ENCODE results near the gene KRT82.

Gene KRT82

DNA sequence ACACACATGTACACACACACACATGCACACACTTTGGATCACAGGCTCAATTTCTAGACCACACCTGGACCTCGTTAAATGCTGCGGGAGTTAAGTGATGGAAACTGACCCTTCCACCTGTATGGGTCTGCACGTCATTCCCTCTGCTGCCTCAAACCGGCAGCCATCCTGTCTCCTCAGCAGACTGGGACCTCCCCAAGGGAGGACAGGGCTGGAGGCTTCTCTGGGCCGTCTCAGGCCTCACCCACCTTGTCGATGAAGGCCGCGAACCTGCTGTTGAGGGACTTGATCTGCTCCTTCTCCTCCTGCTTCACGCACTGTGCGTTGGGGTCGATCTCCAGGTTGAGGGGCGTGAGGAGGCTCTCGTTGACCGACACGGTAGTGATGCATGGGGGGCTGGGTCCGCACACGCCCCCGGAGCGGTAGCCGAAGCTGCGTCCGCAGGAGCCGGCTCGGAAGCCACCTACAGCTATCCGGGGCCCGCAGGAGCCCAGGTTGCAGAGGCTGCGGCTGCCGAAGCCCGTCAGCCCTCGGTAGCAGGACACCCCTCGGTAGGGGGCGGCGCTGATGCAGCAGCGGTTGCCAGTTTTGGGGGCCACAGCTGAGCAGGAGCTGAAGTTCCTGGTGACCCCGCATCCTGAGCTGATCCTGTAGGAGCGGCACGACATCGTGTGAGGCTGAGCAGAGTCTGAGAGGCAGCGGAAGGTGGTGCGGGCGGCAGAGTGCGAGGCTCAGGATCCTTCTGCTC lies 39.2 kb downstream of the KRT82 start, which contains the start of gene KRT85:
TSS of gene KRT85 (minus strand) at position 744 of the 748 bp plus-strand sequence. CDS start at position 668, 76 bp downstream.
- Histone ChIP-seq H3K36me3 (ENCODE audit: insufficient read depth, low read length) (no peaks in the 10 kb centered on the region), H3K9ac (ENCODE audit: low read depth, low read length) (no peak within 1 kb of the TSS), H3K27me3 (ENCODE audit: insufficient read depth, low read length) (no peaks in the 10 kb centered on the region), H3K4me3 (ENCODE audit: low read length) (no peak within 1 kb of the TSS), H3K9me3 (ENCODE audit: insufficient read depth, low read depth, low read length) (no peaks in the 10 kb centered on the region), H3K27ac (ENCODE audit: low read depth, low read length) (no peak within 1 kb of the TSS), H3K4me1 (ENCODE audit: insufficient read depth, low read length) (no peaks in the 10 kb centered on the region)
- 94% methylated on average over 42 of the region's 42 CpGs for WGBS

DNA sequence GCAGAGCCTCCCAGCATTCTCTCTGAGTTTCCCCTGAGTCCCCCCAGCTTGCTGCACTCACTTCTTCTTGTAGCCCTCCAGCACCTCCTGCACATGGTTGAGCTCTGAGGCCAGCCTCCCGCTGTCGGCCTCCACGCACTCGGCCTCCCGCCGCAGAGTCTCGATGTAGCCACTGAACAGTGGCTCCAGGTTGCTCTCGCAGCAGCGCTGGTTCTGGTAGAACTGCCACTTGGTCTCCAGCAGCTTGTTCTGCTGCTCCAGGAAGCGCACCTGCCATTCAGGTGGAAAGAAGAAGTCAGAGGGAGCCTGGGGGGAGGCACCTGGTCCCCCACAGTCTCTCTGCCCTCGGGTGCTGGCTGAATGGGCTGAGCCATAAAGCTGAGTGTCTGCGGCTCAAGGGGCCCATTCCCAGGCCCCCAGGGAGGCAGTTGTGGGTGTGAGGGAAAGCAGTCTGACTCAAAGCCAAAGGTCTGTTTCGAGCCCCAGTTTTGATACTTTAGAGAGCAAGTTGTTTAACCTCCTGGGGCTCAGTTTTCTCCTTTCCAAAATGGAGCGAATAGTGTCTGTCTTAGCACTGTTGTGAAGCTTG lies 41.1 kb downstream of the KRT82 start:
- Histone ChIP-seq H3K27ac (ENCODE audit: low read depth, low read length) (no peak overlapping the region), H3K27me3 (ENCODE audit: insufficient read depth, low read length) (no peaks in the 10 kb centered on the region)
- WGBS, result 92% methylated on average over 14 of the region's 14 CpGs

DNA sequence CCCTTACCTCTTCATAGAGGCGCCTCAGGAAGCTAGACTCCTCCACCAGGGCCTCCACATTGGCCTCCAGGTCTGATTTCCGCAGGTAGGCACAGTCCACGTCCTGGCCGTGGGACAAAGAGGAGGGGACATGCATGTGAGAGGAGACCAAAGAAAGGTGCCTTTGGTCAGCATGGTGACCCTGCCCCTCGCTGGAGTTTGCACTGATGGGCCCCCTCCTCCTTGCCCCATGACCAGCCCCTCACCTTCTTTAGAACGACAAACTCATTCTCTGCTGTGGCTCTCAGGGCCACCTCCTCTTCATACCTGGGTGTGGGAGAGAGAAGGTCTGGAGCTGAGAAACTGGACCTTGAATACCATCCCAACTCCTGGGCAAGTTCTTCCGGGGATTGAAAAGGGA lies 42.1 kb downstream of the KRT82 start:
- no peak overlapping the region for H3K27ac ChIP-seq (ENCODE audit: low read depth, low read length)
- no peak overlapping the region for H3K4me3 ChIP-seq (ENCODE audit: low read length)
- no peak overlapping the region for H3K9ac ChIP-seq (ENCODE audit: low read depth, low read length)
- H3K27me3 ChIP-seq (ENCODE audit: insufficient read depth, low read length), result no peaks in the 10 kb centered on the region
- H3K36me3 ChIP-seq (ENCODE audit: insufficient read depth, low read length), result no peaks in the 10 kb centered on the region
- H3K4me1 ChIP-seq (ENCODE audit: insufficient read depth, low read length), result no peaks in the 10 kb centered on the region
- no peaks in the 10 kb centered on the region for H3K9me3 ChIP-seq (ENCODE audit: insufficient read depth, low read depth, low read length)
- 87% methylated on average over 7 of the region's 7 CpGs for WGBS

More for the DNA sequence above, 41.1 kb downstream of the KRT82 start:
- Histone ChIP-seq H3K9ac (ENCODE audit: low read depth, low read length) (no peak overlapping the region), H3K4me3 (ENCODE audit: low read length) (no peak overlapping the region), H3K9me3 (ENCODE audit: insufficient read depth, low read depth, low read length) (no peaks in the 10 kb centered on the region), H3K36me3 (ENCODE audit: insufficient read depth, low read length) (no peaks in the 10 kb centered on the region), H3K4me1 (ENCODE audit: insufficient read depth, low read length) (no peaks in the 10 kb centered on the region)

DNA sequence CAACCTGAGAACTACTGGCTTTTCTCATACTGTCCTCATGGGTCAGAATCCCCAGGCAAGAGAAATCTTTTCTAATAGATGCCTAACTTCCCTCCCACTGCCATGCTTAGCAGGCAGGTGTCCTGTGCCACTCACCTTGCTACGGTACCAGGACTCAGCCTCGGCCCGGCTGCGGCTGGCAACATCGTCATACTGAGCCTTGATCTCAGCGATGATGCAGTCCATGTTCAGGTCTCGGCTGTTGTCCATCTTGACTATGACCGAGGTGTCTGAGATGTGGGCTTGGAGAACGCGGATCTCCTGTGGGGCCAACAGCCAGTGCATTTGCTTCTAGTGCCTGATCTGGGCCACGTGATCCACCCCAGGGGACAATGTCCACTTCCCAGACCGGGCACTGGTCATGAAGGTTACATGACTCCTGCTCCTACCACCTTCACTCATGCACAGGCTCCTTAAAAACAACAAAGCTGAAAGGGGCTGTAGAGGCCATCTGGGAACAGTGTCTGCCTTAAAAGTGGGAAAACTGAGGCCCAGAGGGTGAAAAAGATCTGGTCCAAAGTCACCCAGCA lies 42.9 kb downstream of the KRT82 start:
- Histone ChIP-seq H3K4me3 (ENCODE audit: low read length) (no peak overlapping the region), H3K36me3 (ENCODE audit: insufficient read depth, low read length) (no peaks in the 10 kb centered on the region), H3K9me3 (ENCODE audit: insufficient read depth, low read depth, low read length) (no peaks in the 10 kb centered on the region), H3K4me1 (ENCODE audit: insufficient read depth, low read length) (no peaks in the 10 kb centered on the region), H3K27me3 (ENCODE audit: insufficient read depth, low read length) (no peaks in the 10 kb centered on the region), H3K27ac (ENCODE audit: low read depth, low read length) (no peak overlapping the region), H3K9ac (ENCODE audit: low read depth, low read length) (no peak overlapping the region)
- WGBS, result 96% methylated on average over 12 of the region's 12 CpGs

DNA sequence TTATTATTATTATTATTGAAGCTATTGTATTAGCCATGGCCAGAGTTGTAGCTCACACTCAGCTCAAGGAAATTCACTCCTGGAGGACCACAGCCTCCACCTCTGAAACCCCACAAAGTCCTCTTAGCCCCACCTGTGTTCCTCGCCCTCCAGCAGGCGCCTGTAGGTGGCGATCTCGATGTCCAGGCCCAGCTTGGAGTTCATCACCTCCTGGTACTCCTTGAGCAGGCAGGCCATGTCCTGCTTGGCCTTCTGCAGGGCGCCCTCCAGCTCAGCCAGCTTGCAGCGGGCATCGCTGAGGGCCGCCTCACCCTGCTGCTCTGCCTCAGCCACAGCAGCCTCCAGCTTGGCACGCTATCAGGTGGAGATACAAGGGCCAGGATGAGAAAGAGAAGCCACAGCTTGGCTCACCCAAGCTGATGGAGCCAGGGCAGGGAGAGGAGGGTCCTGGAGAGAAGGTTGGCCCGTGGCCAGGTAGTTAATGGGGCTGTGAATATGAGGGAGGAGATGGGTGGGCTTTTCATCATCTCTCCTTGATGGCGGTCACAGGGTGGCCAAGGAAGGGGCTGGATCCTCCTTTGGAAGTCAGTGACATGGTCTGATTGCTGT lies 43.9 kb downstream of the KRT82 start:
- Histone ChIP-seq H3K27me3 (ENCODE audit: insufficient read depth, low read length) (no peaks in the 10 kb centered on the region), H3K27ac (ENCODE audit: low read depth, low read length) (no peak overlapping the region), H3K9ac (ENCODE audit: low read depth, low read length) (no peak overlapping the region), H3K36me3 (ENCODE audit: insufficient read depth, low read length) (no peaks in the 10 kb centered on the region), H3K4me3 (ENCODE audit: low read length) (no peak overlapping the region), H3K4me1 (ENCODE audit: insufficient read depth, low read length) (no peaks in the 10 kb centered on the region), H3K9me3 (ENCODE audit: insufficient read depth, low read depth, low read length) (no peaks in the 10 kb centered on the region)
- WGBS, result 87% methylated on average over 11 of the region's 11 CpGs

DNA sequence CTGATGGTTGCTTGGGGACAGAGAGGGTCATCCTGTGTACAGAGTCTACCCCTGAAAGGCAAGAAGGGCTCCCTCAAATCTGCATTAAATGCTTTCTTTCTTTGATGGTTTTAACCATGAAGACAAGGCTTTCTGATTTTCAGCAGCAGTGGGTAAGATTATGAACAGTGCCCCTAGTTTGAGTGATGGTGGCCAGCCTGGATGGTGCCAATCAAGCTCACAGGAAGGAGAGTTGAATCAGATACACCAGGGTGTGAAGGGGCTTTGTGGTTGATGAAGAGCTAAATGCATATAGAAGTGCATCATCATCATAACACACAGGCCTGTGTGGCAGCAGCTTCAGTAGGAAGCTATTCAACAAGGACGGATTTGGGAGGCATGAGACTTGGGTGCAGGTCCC lies 44.6 kb downstream of the KRT82 start:
- WGBS, result 95% methylated on average over 1 of the region's 1 CpG
- no peaks in the 10 kb centered on the region for H3K27me3 ChIP-seq (ENCODE audit: insufficient read depth, low read length)

DNA sequence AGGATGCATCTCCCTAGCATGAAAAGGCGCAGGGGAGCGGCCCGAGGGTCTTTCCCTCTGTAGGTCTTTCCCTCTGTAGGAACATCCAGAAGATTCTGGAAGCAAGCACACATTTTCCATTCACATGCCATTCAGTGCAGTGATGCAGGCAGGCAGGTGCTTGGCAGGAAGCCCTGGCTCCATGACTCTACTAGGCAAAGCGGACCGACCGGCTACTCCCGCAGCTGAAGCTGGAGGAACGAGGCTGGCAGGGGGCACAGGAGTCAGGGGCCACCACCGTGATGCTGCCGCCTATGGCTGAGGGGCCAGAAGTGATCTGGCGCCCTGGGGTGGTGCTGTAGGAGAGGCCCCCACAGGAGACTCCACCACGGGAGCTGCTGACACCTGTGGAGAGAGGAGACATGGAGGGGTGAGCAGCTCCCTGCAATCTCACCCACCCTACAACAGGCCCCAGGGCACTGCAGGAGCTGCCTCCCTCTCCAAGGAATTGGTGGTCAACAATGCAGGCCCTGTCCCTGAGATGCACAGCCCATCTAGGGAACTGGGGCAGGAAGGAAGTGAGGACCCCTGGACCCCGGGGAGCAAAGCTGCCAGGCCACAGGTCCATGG lies 45.4 kb downstream of the KRT82 start:
- Histone ChIP-seq H3K4me1 (ENCODE audit: insufficient read depth, low read length) (no peaks in the 10 kb centered on the region), H3K9ac (ENCODE audit: low read depth, low read length) (no peak overlapping the region), H3K4me3 (ENCODE audit: low read length) (no peak overlapping the region), H3K27ac (ENCODE audit: low read depth, low read length) (no peak overlapping the region), H3K9me3 (ENCODE audit: insufficient read depth, low read depth, low read length) (no peaks in the 10 kb centered on the region), H3K27me3 (ENCODE audit: insufficient read depth, low read length) (no peaks in the 10 kb centered on the region), H3K36me3 (ENCODE audit: insufficient read depth, low read length) (no peaks in the 10 kb centered on the region)
- WGBS, result 93% methylated on average over 12 of the region's 13 CpGs

More for the DNA sequence above, 44.6 kb downstream of the KRT82 start:
- H3K4me1 ChIP-seq (ENCODE audit: insufficient read depth, low read length), result no peaks in the 10 kb centered on the region
- no peaks in the 10 kb centered on the region for H3K9me3 ChIP-seq (ENCODE audit: insufficient read depth, low read depth, low read length)
- H3K4me3 ChIP-seq (ENCODE audit: low read length), result no peak overlapping the region
- H3K9ac ChIP-seq (ENCODE audit: low read depth, low read length), result no peak overlapping the region
- H3K27ac ChIP-seq (ENCODE audit: low read depth, low read length), result no peak overlapping the region
- H3K36me3 ChIP-seq (ENCODE audit: insufficient read depth, low read length), result no peaks in the 10 kb centered on the region

DNA sequence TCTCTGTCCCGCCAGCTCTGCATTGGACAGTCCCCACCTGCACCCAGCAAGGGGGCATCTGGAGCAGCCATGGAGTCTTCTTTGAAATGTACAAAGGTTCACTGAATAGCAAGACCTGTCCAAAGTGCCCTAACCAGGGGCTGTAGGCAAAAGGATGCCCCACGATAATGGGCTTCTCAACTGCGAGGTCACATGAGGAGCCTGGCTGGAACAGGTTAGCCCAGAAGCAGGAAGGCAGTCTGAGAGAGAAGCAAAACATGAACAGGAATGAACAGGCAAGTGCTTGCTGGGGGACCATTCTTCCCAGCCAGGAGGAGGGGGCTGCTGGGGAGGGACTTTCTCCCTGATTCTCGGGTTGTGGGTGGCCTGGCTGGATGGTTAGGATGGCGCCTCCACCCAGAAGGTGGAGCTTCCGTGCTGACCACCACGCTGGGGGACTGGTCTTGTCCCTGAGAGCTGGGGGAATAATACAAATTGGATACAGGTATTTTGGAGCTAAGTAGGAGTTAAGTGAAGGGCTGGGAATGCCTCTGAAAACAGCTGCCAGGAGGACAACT lies 46.0 kb downstream of the KRT82 start:
- H3K9me3 ChIP-seq (ENCODE audit: insufficient read depth, low read depth, low read length), result no peaks in the 10 kb centered on the region
- 88% methylated on average over 7 of the region's 7 CpGs for WGBS
- H3K36me3 ChIP-seq (ENCODE audit: insufficient read depth, low read length), result no peaks in the 10 kb centered on the region
- no peak overlapping the region for H3K9ac ChIP-seq (ENCODE audit: low read depth, low read length)
- no peak overlapping the region for H3K4me3 ChIP-seq (ENCODE audit: low read length)
- no peaks in the 10 kb centered on the region for H3K4me1 ChIP-seq (ENCODE audit: insufficient read depth, low read length)
- H3K27ac ChIP-seq (ENCODE audit: low read depth, low read length), result no peak overlapping the region
- no peaks in the 10 kb centered on the region for H3K27me3 ChIP-seq (ENCODE audit: insufficient read depth, low read length)

DNA sequence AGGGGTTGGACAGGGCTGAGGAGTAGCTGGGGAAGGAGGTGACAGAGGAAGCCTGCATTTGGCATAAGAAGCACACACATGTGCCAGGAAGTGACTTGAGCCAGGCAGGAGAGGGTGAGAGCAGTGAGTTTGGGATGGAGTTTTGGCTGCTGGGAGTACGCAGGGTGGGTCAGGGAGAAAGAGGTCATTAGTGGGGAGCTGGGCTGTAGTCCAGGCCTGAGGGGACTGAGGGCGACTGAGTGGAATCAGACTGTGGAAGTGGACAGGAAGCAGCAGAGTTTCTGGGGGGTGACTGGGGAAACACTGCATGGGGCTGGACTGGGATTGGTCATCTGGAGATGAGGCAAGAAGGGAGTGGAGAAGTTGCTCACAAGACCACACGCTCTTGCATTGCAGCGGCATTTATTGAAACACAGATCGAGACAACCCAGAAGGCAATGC lies 46.5 kb downstream of the KRT82 start:
- Histone ChIP-seq H3K9me3 (ENCODE audit: insufficient read depth, low read depth, low read length) (no peaks in the 10 kb centered on the region), H3K9ac (ENCODE audit: low read depth, low read length) (no peak overlapping the region), H3K4me1 (ENCODE audit: insufficient read depth, low read length) (no peaks in the 10 kb centered on the region), H3K4me3 (ENCODE audit: low read length) (no peak overlapping the region), H3K27me3 (ENCODE audit: insufficient read depth, low read length) (no peaks in the 10 kb centered on the region), H3K27ac (ENCODE audit: low read depth, low read length) (no peak overlapping the region), H3K36me3 (ENCODE audit: insufficient read depth, low read length) (no peaks in the 10 kb centered on the region)
- WGBS, result 93% methylated on average over 5 of the region's 5 CpGs

DNA sequence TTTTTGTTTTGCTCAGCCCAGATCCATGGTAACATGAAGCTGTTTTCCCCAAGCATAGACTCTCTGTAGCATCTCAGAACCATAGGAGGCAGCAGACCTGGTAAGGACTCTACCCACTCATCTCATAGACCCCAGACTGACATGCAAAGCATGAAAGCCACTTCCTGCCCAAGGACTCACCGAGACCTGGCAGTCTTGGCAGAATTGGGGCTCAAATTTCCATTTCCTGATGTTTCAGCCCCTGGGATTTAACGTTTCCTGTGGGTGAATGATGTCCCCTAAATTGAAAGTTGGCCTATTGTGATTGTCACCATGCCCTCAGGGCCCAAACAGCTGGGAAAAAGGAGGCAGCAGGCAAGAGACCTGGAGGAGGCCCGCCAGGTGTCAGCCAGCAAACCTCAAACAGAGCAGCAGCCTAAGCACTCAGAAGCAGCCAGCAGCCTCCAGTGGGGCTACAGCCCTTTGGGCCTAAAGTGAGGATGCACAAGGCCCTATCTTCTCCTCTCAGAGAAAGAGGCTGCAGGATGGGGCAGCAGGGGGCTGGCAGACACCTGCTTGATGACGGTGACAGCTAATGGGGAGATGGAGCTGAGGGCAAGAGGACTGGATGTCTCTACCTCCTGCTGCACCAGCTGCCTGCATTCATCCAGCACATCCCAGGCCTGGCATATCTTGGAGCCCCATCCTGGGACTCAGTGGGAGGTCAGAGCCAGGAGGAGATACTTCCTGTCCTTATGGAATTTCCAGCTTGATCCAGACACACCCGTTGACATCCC lies 47.4 kb downstream of the KRT82 start:
- Histone ChIP-seq H3K27me3 (ENCODE audit: insufficient read depth, low read length) (no peaks in the 10 kb centered on the region), H3K4me3 (ENCODE audit: low read length) (no peak overlapping the region), H3K9me3 (ENCODE audit: insufficient read depth, low read depth, low read length) (no peaks in the 10 kb centered on the region), H3K36me3 (ENCODE audit: insufficient read depth, low read length) (no peaks in the 10 kb centered on the region), H3K27ac (ENCODE audit: low read depth, low read length) (no peak overlapping the region), H3K4me1 (ENCODE audit: insufficient read depth, low read length) (no peaks in the 10 kb centered on the region), H3K9ac (ENCODE audit: low read depth, low read length) (no peak overlapping the region)
- 89% methylated on average over 5 of the region's 5 CpGs for WGBS

Data from HUES64 (cell line).